Neural progenitor cell (in vitro differentiated cells): ENCODE measurements around the gene UHRF2. TPM values are rescaled to one million over a fixed set of nuclear protein-coding genes. Genes with fewer than 3 reads are reported as not detected.

Experiments used
- DNase-seq: peaks from one replicate; pipeline ENCODE4 v3.0.0-alpha.2; 2016; ENCODE audit warnings: low spot score
- H2AFZ ChIP-seq: fragments of 200-600 bp; sonication (generic); replicated peaks from 2 replicates; pipeline ENCODE4 v1.6.1; 2016; ENCODE audit warnings: antibody characterized with exemption
- H3F3A ChIP-seq: fragments of 200-600 bp; sonication (generic); 2 replicates; pipeline ENCODE4 v1.6.1; 2016; ENCODE audit warnings: antibody characterized with exemption, low read depth
- H3K27ac ChIP-seq: fragments of 200-600 bp; sonication (generic); 2 replicates; pipeline ENCODE4 v1.5.1; 2016; ENCODE audit warnings: mild to moderate bottlenecking
- H3K27me3 ChIP-seq: fragments of 200-600 bp; sonication (generic); 2 replicates; pipeline ENCODE4 v1.6.1; 2016; ENCODE audit warnings: mild to moderate bottlenecking, moderate library complexity
- H3K36me3 ChIP-seq: fragments of 200-600 bp; sonication (generic); 2 replicates; pipeline ENCODE4 v1.5.1; 2016
- H3K4me1 ChIP-seq: fragments of 200-600 bp; sonication (generic); 2 replicates; pipeline ENCODE4 v1.6.1; 2016; ENCODE audit warnings: mixed run types
- H3K4me2 ChIP-seq: fragments of 200-600 bp; sonication (generic); 2 replicates; pipeline ENCODE4 v1.6.1; 2016
- H3K4me3 ChIP-seq: fragments of 200-600 bp; sonication (generic); 2 replicates; pipeline ENCODE4 v1.5.1; 2016
- H3K79me2 ChIP-seq: fragments of 200-600 bp; sonication (generic); 2 replicates; pipeline ENCODE4 v1.6.1; 2016; ENCODE audit warnings: low read depth
- H3K9ac ChIP-seq: fragments of 200-600 bp; sonication (generic); 2 replicates; pipeline ENCODE4 v1.6.1; 2016
- H3K9me3 ChIP-seq: fragments of 200-600 bp; sonication (generic); 2 replicates; pipeline ENCODE4 v1.5.1; 2016; ENCODE audit warnings: low read depth
- H4K20me1 ChIP-seq: fragments of 200-600 bp; sonication (generic); 2 replicates; pipeline ENCODE4 v1.6.1; 2016; ENCODE audit warnings: low read depth
- H3K27ac Mint-ChIP-seq: 3 replicates; pipeline ENCODE4 v1.8.0; 2021; ENCODE audit warnings: mixed read lengths
- H3K27me3 Mint-ChIP-seq: 2 replicates; pipeline ENCODE4 v1.8.0; 2022; ENCODE audit warnings: low read depth, mild to moderate bottlenecking, inconsistent platforms, moderate library complexity, mixed read lengths; ENCODE audit not compliant: insufficient read depth
- H3K36me3 Mint-ChIP-seq: 3 replicates; pipeline ENCODE4 v1.8.0; 2021; ENCODE audit warnings: mixed read lengths
- H3K4me1 Mint-ChIP-seq: 3 replicates; pipeline ENCODE4 v1.8.0; 2021; ENCODE audit warnings: mixed read lengths
- H3K4me3 Mint-ChIP-seq: 3 replicates; pipeline ENCODE4 v1.8.0; 2021; ENCODE audit warnings: mild to moderate bottlenecking, moderate library complexity, mixed read lengths
- H3K9me3 Mint-ChIP-seq: 3 replicates; pipeline ENCODE4 v1.8.0; 2020; ENCODE audit warnings: mixed read lengths
- EZH2 ChIP-seq: fragments of 200-600 bp; sonication (generic); IDR thresholded peaks from 2 replicates; pipeline ENCODE4 v1.6.1; 2017; ENCODE audit warnings: antibody characterized with exemption, mild to moderate bottlenecking, moderate library complexity
- EZH2phosphoT487 ChIP-seq: fragments of 200-600 bp; sonication (generic); IDR thresholded peaks from 2 replicates; pipeline ENCODE4 v1.6.1; 2017; ENCODE audit warnings: antibody characterized with exemption
- total RNA-seq: library from RNA; depleted of rRNA; stranded (reverse); fragments of >200 nt; gene quantifications from 2 replicates; pipeline ENCODE4 v1.2.3, GENCODE V29; 2015; ENCODE audit warnings: low replicate concordance
- TF ChIP-seq, protein P1 (sequence below): fragments of 200-600 bp; sonication (generic); IDR thresholded peaks from 2 replicates; pipeline ENCODE4 v1.5.1; 2017; ENCODE audit warnings: antibody characterized with exemption, mild to moderate bottlenecking

Gene UHRF2
- total RNA-seq, 1 donor from 2014 or later = 114 TPM

DNA sequence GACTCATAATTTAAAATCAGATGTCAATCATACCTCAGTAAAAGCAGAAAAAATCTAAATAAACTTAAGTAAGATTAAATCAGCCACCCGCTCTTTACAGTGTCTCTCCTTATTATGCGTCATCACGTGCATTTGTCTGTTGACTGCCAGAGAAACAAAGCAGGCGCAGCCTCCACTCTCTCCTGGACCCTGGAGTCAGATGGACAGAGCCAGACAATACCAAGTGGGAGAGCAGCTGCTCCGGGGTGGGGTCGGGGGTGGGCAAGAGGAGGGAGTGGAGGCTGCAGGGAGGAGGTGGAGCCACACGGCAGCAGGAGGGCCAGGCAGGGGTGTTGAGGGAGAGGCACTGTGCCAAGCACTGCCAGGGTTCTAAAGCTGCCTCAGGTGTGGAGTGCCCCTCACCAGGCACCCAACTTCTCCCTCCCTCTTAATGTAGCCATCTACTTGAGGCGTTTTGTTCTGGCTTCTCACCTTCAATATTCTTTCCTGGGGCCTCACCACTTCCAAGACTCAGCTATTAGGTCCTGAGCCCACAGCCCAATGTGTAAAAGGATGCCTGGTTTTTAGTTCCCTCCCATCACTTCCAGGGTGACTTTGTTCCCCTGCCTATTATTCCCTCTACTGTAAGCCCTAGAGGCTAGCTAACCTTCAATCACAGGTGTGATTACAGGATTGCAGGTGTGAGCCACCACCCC lies 136.3 kb downstream of the UHRF2 start:
- no peaks in the 10 kb centered on the region for H4K20me1 ChIP-seq
- H3K9ac ChIP-seq = no peak overlapping the region
- no peaks in the 10 kb centered on the region for H3F3A ChIP-seq
- H3K4me2 ChIP-seq = peak overlapping the region; percentile 18
- H3K36me3 ChIP-seq = no peaks in the 10 kb centered on the region
- no peaks in the 10 kb centered on the region for H3K9me3 Mint-ChIP-seq
- no peaks in the 10 kb centered on the region for H3K9me3 ChIP-seq
- no peak for TF ChIP-seq EZH2
- TF ChIP-seq EZH2phosphoT487 = no peak
- TF ChIP-seq, protein P1, sequence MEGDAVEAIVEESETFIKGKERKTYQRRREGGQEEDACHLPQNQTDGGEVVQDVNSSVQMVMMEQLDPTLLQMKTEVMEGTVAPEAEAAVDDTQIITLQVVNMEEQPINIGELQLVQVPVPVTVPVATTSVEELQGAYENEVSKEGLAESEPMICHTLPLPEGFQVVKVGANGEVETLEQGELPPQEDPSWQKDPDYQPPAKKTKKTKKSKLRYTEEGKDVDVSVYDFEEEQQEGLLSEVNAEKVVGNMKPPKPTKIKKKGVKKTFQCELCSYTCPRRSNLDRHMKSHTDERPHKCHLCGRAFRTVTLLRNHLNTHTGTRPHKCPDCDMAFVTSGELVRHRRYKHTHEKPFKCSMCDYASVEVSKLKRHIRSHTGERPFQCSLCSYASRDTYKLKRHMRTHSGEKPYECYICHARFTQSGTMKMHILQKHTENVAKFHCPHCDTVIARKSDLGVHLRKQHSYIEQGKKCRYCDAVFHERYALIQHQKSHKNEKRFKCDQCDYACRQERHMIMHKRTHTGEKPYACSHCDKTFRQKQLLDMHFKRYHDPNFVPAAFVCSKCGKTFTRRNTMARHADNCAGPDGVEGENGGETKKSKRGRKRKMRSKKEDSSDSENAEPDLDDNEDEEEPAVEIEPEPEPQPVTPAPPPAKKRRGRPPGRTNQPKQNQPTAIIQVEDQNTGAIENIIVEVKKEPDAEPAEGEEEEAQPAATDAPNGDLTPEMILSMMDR = no peak
- no peaks in the 10 kb centered on the region for H3K27me3 Mint-ChIP-seq
- H3K27me3 ChIP-seq = no peaks in the 10 kb centered on the region
- DNase-seq = peak; percentile 36
- no peak overlapping the region for H3K4me3 ChIP-seq
- H3K4me1 ChIP-seq = peaks cover 10% of the 10 kb centered on the region
- peaks cover 18% of the 10 kb centered on the region for H3K36me3 Mint-ChIP-seq
- H3K4me3 Mint-ChIP-seq = no peak overlapping the region
- no peak overlapping the region for H2AFZ ChIP-seq
- H3K27ac ChIP-seq = peak overlapping the region; percentile 46
- H3K4me1 Mint-ChIP-seq = peaks cover 14% of the 10 kb centered on the region
- H3K27ac Mint-ChIP-seq = peak overlapping the region; percentile 74
- no peaks in the 10 kb centered on the region for H3K79me2 ChIP-seq

DNA sequence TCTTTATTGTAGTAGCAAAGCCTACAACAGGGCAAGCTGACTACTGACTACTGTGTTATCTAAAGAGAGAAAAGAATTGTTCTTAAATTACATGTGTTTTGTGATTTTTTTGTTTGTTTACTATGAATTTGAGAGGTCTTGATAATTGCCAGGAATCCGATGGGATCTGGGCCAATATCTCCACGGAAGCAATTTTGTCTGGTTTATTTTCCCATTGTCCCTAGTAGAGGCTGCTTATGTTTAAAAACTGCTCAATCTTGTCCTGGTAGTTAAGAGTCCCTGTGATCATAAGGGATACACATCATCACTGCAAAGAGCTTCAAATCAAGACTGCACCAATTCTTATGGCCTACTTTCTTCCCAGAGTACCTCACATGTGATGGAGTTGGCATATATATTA lies 138.1 kb downstream of the UHRF2 start:
- H3K27me3 Mint-ChIP-seq = peaks cover 4% of the 10 kb centered on the region
- H2AFZ ChIP-seq = no peak overlapping the region
- H3K27ac ChIP-seq = no peak overlapping the region
- DNase-seq = no peak
- no peaks in the 10 kb centered on the region for H3K9me3 Mint-ChIP-seq
- peaks cover 29% of the 10 kb centered on the region for H3K36me3 Mint-ChIP-seq
- TF ChIP-seq EZH2 (no peak), EZH2phosphoT487 (no peak)
- TF ChIP-seq, protein P1 = no peak
- no peaks in the 10 kb centered on the region for H3K79me2 ChIP-seq
- H3K4me1 Mint-ChIP-seq = peaks cover 18% of the 10 kb centered on the region
- H3K4me3 ChIP-seq = no peak overlapping the region
- H3K4me2 ChIP-seq = no peak overlapping the region
- H3K9me3 ChIP-seq = no peaks in the 10 kb centered on the region
- peaks cover 10% of the 10 kb centered on the region for H3K4me1 ChIP-seq
- H3K27me3 ChIP-seq = no peaks in the 10 kb centered on the region
- H3K36me3 ChIP-seq = no peaks in the 10 kb centered on the region
- H3K4me3 Mint-ChIP-seq = no peak overlapping the region
- H4K20me1 ChIP-seq = no peaks in the 10 kb centered on the region
- H3F3A ChIP-seq = no peaks in the 10 kb centered on the region
- H3K27ac Mint-ChIP-seq = no peak overlapping the region
- H3K9ac ChIP-seq = no peak overlapping the region

DNA sequence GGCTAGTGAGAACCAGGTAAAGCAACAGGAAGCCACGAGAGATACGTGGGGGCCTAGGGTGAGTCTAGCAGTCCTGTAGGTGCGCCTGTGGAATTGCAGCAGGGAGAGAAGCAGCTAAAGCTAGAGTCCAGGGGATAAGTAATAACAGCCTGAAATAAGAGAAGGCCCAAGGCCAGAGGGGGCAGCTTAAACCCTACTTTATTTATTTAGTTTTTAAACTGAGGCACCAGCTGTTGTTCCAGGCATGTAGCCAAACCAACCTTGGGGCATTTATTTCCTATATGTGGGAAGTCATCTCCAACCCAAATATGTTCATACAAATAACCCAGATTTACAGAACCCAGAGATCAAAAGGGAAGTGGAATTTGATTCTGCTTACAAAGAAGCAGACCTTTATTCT lies 139.0 kb downstream of the UHRF2 start:
- H3K36me3 ChIP-seq = no peaks in the 10 kb centered on the region
- peaks cover 34% of the 10 kb centered on the region for H3K36me3 Mint-ChIP-seq
- H3K4me1 Mint-ChIP-seq = peaks cover 22% of the 10 kb centered on the region
- H3K9me3 Mint-ChIP-seq = no peaks in the 10 kb centered on the region
- TF ChIP-seq, protein P1 = no peak
- TF ChIP-seq EZH2phosphoT487 (no peak), EZH2 (no peak)
- H3K9ac ChIP-seq = no peak overlapping the region
- H3K79me2 ChIP-seq = no peaks in the 10 kb centered on the region
- no peaks in the 10 kb centered on the region for H3F3A ChIP-seq
- H3K27ac Mint-ChIP-seq = no peak overlapping the region
- no peaks in the 10 kb centered on the region for H3K9me3 ChIP-seq
- no peak overlapping the region for H2AFZ ChIP-seq
- no peaks in the 10 kb centered on the region for H3K27me3 ChIP-seq
- DNase-seq = no peak
- peaks cover 10% of the 10 kb centered on the region for H3K4me1 ChIP-seq
- H3K27me3 Mint-ChIP-seq = peaks cover 7% of the 10 kb centered on the region
- H3K4me3 Mint-ChIP-seq = no peak overlapping the region
- no peak overlapping the region for H3K4me3 ChIP-seq
- H4K20me1 ChIP-seq = no peaks in the 10 kb centered on the region
- H3K27ac ChIP-seq = no peak overlapping the region
- H3K4me2 ChIP-seq = no peak overlapping the region
